Ascending aorta (tissue), 2 donors: ENCODE measurements around the gene AMIGO3. TPM values are rescaled to one million over a fixed set of nuclear protein-coding genes. Genes with fewer than 3 reads are reported as not detected.
A peak's percentile ranks its signal among the peaks of the same experiment; 100 is the strongest.

ENCODE experiments used
- DNase-seq, 2 donors: peaks; one replicate each; pipeline ENCODE4 v3.0.0-alpha.2; 2019; ENCODE audit warnings: low spot score in 2 of 2
- H3K27ac ChIP-seq, 2 donors: fragments of 200-600 bp; sonication (generic); one replicate each; pipeline ENCODE4 v1.5.1; 2016 to 2017; ENCODE audit warnings: mild to moderate bottlenecking in 1 of 2
- H3K27me3 ChIP-seq: fragments of 200-600 bp; sonication (generic); one replicate; pipeline ENCODE4 v1.5.1; 2017
- H3K36me3 ChIP-seq, 2 donors: fragments of 200-600 bp; sonication (generic); one replicate each; pipeline ENCODE4 v1.5.1; 2016
- H3K4me1 ChIP-seq, 2 donors: fragments of 200-600 bp; sonication (generic); one replicate each; pipeline ENCODE4 v1.5.1; 2016 to 2017; ENCODE audit warnings: mild to moderate bottlenecking in 1 of 2
- H3K4me3 ChIP-seq, 2 donors: fragments of 200-600 bp; sonication (generic); one replicate each; pipeline ENCODE4 v1.5.1; 2016 to 2017; ENCODE audit warnings: mild to moderate bottlenecking in 1 of 2
- H3K9me3 ChIP-seq, 2 donors: fragments of 200-600 bp; sonication (generic); one replicate each; pipeline ENCODE4 v1.5.1; 2016
- CTCF ChIP-seq, 3 experiments: fragments of 200-600 bp in 2 of 3; fragments of 450-650 bp in 1 of 3; sonication (generic) in 2 of 3; IDR thresholded peaks; one replicate each; pipeline ENCODE4 v1.5.1; 2016 to 2019; ENCODE audit warnings: antibody characterized with exemption in 3 of 3, mild to moderate bottlenecking in 1 of 3, moderate library complexity in 1 of 3
- intact Hi-C: fragments of 100-400 bp; cut with DNase I; formaldehyde crosslinking; loops from one replicate; pipeline ENCODE4 v1.15.1; 2023
- total RNA-seq: library from RNA; depleted of rRNA; stranded (reverse); fragments of >200 nt; gene quantifications from one replicate; pipeline ENCODE4 v1.1.0, GENCODE V29; 2016

The AMIGO3 gene
- total RNA-seq, 1 donor from 2014 or later: 0.43 TPM

GRCh38 chr3:49729966-49730609 is 10.6 kb upstream of the AMIGO3 start:
- TF ChIP-seq CTCF (IDR thresholded peaks at IDR 0.05): no peak
- Histone ChIP-seq H3K4me1 (peaks cover 0 to under 1% of the 10 kb centered on the region in 2 donors), H3K9me3 (no peaks in the 10 kb centered on the region), H3K36me3 (peaks cover 53 to 72% of the 10 kb centered on the region in 2 donors), H3K4me3 (no peak overlapping the region), H3K27ac (no peak overlapping the region), H3K27me3 (no peaks in the 10 kb centered on the region)
- DNase-seq: no peak
- intact Hi-C loops: loop anchor here (10.0 kb wide), 1 partner anchor 125 kb away; the partner anchor contains the start of gene TRAIP

GRCh38 chr3:49727924-49728361 is 8.5 kb upstream of the AMIGO3 start:
- no peak for TF ChIP-seq CTCF (IDR thresholded peaks at IDR 0.05)
- DNase-seq: no peak
- no peaks in the 10 kb centered on the region for H3K9me3 ChIP-seq
- H3K4me3 ChIP-seq: no peak overlapping the region
- H3K36me3 ChIP-seq: peaks cover 45 to 62% of the 10 kb centered on the region in 2 donors
- peaks cover 8 to 10% of the 10 kb centered on the region in 2 donors for H3K4me1 ChIP-seq
- no peak overlapping the region for H3K27ac ChIP-seq
- no peaks in the 10 kb centered on the region for H3K27me3 ChIP-seq
- intact Hi-C loops: loop anchor here (10.0 kb wide), 1 partner anchor 127 kb away; the partner anchor contains the start of gene TRAIP

GRCh38 chr3:49727154-49727923 is 7.9 kb upstream of the AMIGO3 start:
- H3K27me3 ChIP-seq: no peaks in the 10 kb centered on the region
- H3K36me3 ChIP-seq: peaks cover 39 to 58% of the 10 kb centered on the region in 2 donors
- H3K4me1 ChIP-seq: peaks cover 14% of the 10 kb centered on the region in 2 donors
- no peak for TF ChIP-seq CTCF (IDR thresholded peaks at IDR 0.05)
- DNase-seq: no peak
- H3K27ac ChIP-seq: no peak overlapping the region
- H3K4me3 ChIP-seq: no peak overlapping the region
- no peaks in the 10 kb centered on the region for H3K9me3 ChIP-seq
- intact Hi-C loops: loop anchor here (10.0 kb wide), 1 partner anchor 127 kb away; the partner anchor contains the start of gene TRAIP

- Histone ChIP-seq H3K27ac (peak overlapping the region; percentile 89 to 97), H3K9me3 (no peaks in the 10 kb centered on the region), H3K36me3 (peaks cover 34 to 58% of the 10 kb centered on the region in 2 donors), H3K27me3 (no peaks in the 10 kb centered on the region), H3K4me3 (no peak overlapping the region), H3K4me1 (peaks cover 14 to 17% of the 10 kb centered on the region in 2 donors)
- no peak for TF ChIP-seq CTCF (IDR thresholded peaks at IDR 0.05)
- intact Hi-C loops: loop anchor here (10.0 kb wide), 1 partner anchor 129 kb away; the partner anchor contains the start of gene TRAIP
- no peak for DNase-seq
Observed at GRCh38 chr3:49725906-49726681, 6.6 kb upstream of the AMIGO3 start.

- DNase-seq: no peak
- Histone ChIP-seq H3K36me3 (peaks cover 23 to 54% of the 10 kb centered on the region in 2 donors), H3K27ac (peak overlapping the region; percentile 89 to 97), H3K27me3 (no peaks in the 10 kb centered on the region), H3K4me3 (peak overlapping the region; percentile 86 to 98), H3K4me1 (peaks cover 14 to 17% of the 10 kb centered on the region in 2 donors), H3K9me3 (no peaks in the 10 kb centered on the region)
- intact Hi-C loops: loop anchor here (1.0 to 10.0 kb wide), 3 partner anchors 50 to 130 kb away; partner anchors contain the start of genes APEH, IP6K1 and TRAIP
- no peak for TF ChIP-seq CTCF (IDR thresholded peaks at IDR 0.05)
Observed at GRCh38 chr3:49724586-49724985, 5.1 kb upstream of the AMIGO3 start.
